Measurements from ENCODE around the gene TESPA1. TPM values are rescaled to one million over a fixed set of nuclear protein-coding genes. Genes with fewer than 3 reads are reported as not detected.

Gene TESPA1
- total RNA-seq, 1 experiment from 2014 or later: not detected

DNA sequence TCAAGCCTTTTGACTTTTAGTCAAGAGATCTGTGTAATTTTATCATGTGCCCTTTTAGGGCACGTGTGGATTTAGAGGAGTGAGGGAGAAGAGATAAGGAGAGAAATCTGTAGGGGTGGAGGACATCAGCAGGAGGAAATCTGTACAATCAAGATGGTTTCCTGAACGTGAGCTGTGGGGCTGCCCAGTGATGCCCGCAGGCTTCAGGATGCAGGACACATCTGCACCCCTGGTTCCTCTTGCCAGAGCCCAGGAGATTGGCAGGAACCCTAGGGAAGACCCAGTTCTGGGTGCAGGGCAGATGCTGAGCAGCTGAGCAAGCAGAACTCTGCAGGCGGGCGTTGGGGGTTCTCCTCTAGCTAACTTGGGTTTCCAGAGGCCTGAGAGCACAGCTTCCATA, 11.6 kb upstream of the TESPA1 start:
- POLR2A ChIA-PET (ENCODE audit: unreplicated experiment): no interaction called here
- H3K9me3 ChIP-seq (ENCODE audit: low read length): no peaks in the 10 kb centered on the region
- H3K9ac ChIP-seq (ENCODE audit: low read length): no peak overlapping the region
- no peak overlapping the region for H2AFZ ChIP-seq (ENCODE audit: low read length)
- H3K4me3 ChIP-seq (ENCODE audit: low read length): no peak overlapping the region
- H3K4me2 ChIP-seq (ENCODE audit: low read length): no peak overlapping the region
- H3K4me1 ChIP-seq (ENCODE audit: insufficient read depth, low read length): no peaks in the 10 kb centered on the region
- DNase-seq (no peak), ATAC-seq (no peak)
- BruUV-seq (replicated peaks): no TSS peak
- no peaks in the 10 kb centered on the region for H3K36me3 ChIP-seq (ENCODE audit: low read depth, low read length)
- H3K27ac ChIP-seq (ENCODE audit: low read length): no peak overlapping the region
- no peaks in the 10 kb centered on the region for H3F3A ChIP-seq (ENCODE audit: low read length, unreplicated experiment)
- CTCF ChIA-PET: no interaction called here
- no peaks in the 10 kb centered on the region for H3K79me2 ChIP-seq (ENCODE audit: low read length)
- intact Hi-C loops (cut with micrococcal nuclease): no loop called here
- TF ChIP-seq, protein P1, sequence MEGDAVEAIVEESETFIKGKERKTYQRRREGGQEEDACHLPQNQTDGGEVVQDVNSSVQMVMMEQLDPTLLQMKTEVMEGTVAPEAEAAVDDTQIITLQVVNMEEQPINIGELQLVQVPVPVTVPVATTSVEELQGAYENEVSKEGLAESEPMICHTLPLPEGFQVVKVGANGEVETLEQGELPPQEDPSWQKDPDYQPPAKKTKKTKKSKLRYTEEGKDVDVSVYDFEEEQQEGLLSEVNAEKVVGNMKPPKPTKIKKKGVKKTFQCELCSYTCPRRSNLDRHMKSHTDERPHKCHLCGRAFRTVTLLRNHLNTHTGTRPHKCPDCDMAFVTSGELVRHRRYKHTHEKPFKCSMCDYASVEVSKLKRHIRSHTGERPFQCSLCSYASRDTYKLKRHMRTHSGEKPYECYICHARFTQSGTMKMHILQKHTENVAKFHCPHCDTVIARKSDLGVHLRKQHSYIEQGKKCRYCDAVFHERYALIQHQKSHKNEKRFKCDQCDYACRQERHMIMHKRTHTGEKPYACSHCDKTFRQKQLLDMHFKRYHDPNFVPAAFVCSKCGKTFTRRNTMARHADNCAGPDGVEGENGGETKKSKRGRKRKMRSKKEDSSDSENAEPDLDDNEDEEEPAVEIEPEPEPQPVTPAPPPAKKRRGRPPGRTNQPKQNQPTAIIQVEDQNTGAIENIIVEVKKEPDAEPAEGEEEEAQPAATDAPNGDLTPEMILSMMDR (conservative IDR thresholded peaks at IDR 0.05; ENCODE audit: low read depth, low read length): no peak
- no peak for TF ChIP-seq EZH2 (IDR thresholded peaks at IDR 0.05; ENCODE audit: low read length, unreplicated experiment)
- TF ChIP-seq EZH2phosphoT487 (IDR thresholded peaks at IDR 0.05; ENCODE audit: borderline replicate concordance, low read length): no peak
- peaks cover 66% of the 10 kb centered on the region for H3K27me3 ChIP-seq (ENCODE audit: low read length)
- no peaks in the 10 kb centered on the region for H3K9me2 ChIP-seq (replicated peaks; ENCODE audit: low read length)
- H4K20me1 ChIP-seq (ENCODE audit: low read length): no peaks in the 10 kb centered on the region

DNA sequence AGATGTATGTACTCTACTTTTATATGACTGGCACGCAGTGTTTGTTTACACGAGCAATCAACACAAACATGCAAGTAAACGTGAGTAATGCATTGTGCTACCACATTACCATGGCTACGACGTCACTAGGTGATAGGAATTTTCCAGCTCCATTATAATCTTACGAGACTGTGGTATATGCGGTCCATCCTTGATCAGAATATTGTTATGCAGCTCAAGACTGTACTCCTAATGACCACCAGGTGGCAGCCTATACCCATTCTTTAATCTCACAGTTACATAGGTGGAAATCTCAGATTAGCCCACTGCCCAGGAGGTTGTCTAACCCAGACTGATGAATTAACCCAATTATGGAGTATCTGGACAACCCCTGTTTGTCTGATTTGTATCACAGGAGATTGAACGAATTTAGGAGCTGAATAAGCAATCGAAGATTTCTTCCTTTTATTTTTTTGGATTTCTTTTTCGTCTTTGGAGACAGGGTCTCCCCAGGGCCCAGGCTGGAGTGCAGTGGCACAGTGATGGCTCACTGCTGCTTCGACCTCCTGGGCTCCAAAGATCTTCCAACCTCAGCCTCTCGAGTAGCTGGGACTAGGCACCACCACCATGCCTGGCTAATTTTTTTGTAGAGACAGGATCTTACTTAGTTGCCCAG, 8.7 kb upstream of the TESPA1 start:
- no peaks in the 10 kb centered on the region for H3K9me3 ChIP-seq (ENCODE audit: low read length)
- no peaks in the 10 kb centered on the region for H4K20me1 ChIP-seq (ENCODE audit: low read length)
- H3K27me3 ChIP-seq (ENCODE audit: low read length): peaks cover 66% of the 10 kb centered on the region
- POLR2A ChIA-PET (ENCODE audit: unreplicated experiment): no interaction called here
- no peaks in the 10 kb centered on the region for H3K79me2 ChIP-seq (ENCODE audit: low read length)
- CTCF ChIA-PET: interaction anchor here (0.6 to 1.8 kb wide), 6 partner anchors 75 to 244 kb away, joined by 3 to 24 read pairs (median 6); no protein-coding TSS in a partner anchor
- no peaks in the 10 kb centered on the region for H3K4me1 ChIP-seq (ENCODE audit: insufficient read depth, low read length)
- no peaks in the 10 kb centered on the region for H3K9me2 ChIP-seq (replicated peaks; ENCODE audit: low read length)
- no peaks in the 10 kb centered on the region for H3K36me3 ChIP-seq (ENCODE audit: low read depth, low read length)
- H3K9ac ChIP-seq (ENCODE audit: low read length): no peak overlapping the region
- no peak overlapping the region for H3K27ac ChIP-seq (ENCODE audit: low read length)
- TF ChIP-seq EZH2phosphoT487 (IDR thresholded peaks at IDR 0.05; ENCODE audit: borderline replicate concordance, low read length): no peak
- no peak for TF ChIP-seq EZH2 (IDR thresholded peaks at IDR 0.05; ENCODE audit: low read length, unreplicated experiment)
- TF ChIP-seq, protein P1 (conservative IDR thresholded peaks at IDR 0.05; ENCODE audit: low read depth, low read length): peak; percentile 89
- peak; percentile 81 for DNase-seq
- H3K4me3 ChIP-seq (ENCODE audit: low read length): no peak overlapping the region
- no peak overlapping the region for H3K4me2 ChIP-seq (ENCODE audit: low read length)
- intact Hi-C loops (cut with micrococcal nuclease): loop anchor here (1.0 kb wide), 2 partner anchors 80 to 150 kb away; no protein-coding TSS in a partner anchor
- no peaks in the 10 kb centered on the region for H3F3A ChIP-seq (ENCODE audit: low read length, unreplicated experiment)
- peak; percentile 95 for ATAC-seq
- no TSS peak for BruUV-seq (replicated peaks)
- H2AFZ ChIP-seq (ENCODE audit: low read length): no peak overlapping the region

DNA sequence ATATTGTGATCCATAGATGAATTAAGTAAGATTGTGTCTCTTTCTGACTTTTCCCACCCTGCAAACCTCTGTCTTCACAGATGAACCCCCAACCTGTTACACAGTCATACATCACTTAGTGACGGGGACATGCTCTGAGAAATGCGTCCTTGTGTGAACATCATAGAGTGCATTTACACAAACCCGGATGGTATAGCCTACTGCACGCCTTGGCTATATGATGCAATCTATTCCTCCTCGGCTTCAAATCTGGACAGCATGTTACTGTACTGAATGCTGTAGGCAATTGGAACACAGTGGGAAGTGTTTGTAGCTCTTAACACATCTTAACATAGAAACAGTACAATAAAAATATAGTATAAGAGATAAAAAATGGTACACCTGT, 7.4 kb upstream of the TESPA1 start:
- H3K27ac ChIP-seq (ENCODE audit: low read length): no peak overlapping the region
- no peak for ATAC-seq
- no peaks in the 10 kb centered on the region for H4K20me1 ChIP-seq (ENCODE audit: low read length)
- ChIA-PET CTCF (no interaction called here), POLR2A (ENCODE audit: unreplicated experiment) (no interaction called here)
- no peaks in the 10 kb centered on the region for H3K4me1 ChIP-seq (ENCODE audit: insufficient read depth, low read length)
- H3K4me3 ChIP-seq (ENCODE audit: low read length): no peak overlapping the region
- BruUV-seq (replicated peaks): no TSS peak
- DNase-seq: no peak
- H2AFZ ChIP-seq (ENCODE audit: low read length): no peak overlapping the region
- no peaks in the 10 kb centered on the region for H3K9me2 ChIP-seq (replicated peaks; ENCODE audit: low read length)
- peaks cover 66% of the 10 kb centered on the region for H3K27me3 ChIP-seq (ENCODE audit: low read length)
- intact Hi-C loops (cut with micrococcal nuclease): no loop called here
- no peaks in the 10 kb centered on the region for H3K79me2 ChIP-seq (ENCODE audit: low read length)
- TF ChIP-seq, protein P1 (conservative IDR thresholded peaks at IDR 0.05; ENCODE audit: low read depth, low read length): no peak
- no peak for TF ChIP-seq EZH2 (IDR thresholded peaks at IDR 0.05; ENCODE audit: low read length, unreplicated experiment)
- no peak for TF ChIP-seq EZH2phosphoT487 (IDR thresholded peaks at IDR 0.05; ENCODE audit: borderline replicate concordance, low read length)
- no peaks in the 10 kb centered on the region for H3K36me3 ChIP-seq (ENCODE audit: low read depth, low read length)
- no peak overlapping the region for H3K4me2 ChIP-seq (ENCODE audit: low read length)
- H3K9me3 ChIP-seq (ENCODE audit: low read length): no peaks in the 10 kb centered on the region
- no peaks in the 10 kb centered on the region for H3F3A ChIP-seq (ENCODE audit: low read length, unreplicated experiment)
- no peak overlapping the region for H3K9ac ChIP-seq (ENCODE audit: low read length)
